Spleen (tissue), 7 donors: Measurements from ENCODE around the gene TRIM10.

Experiments used
- CTCF ChIP-seq, 11 experiments: fragments of 200-600 bp in 7 of 11; fragments of 450-650 bp in 4 of 11; sonication (generic) in 4 of 11; IDR thresholded peaks in 8 of 11; conservative IDR thresholded peaks in 3 of 11; 1 replicate in 7 of 11; 2 replicates in 4 of 11; pipeline versions ENCODE4 v1.4.0 to v1.8.0; 2016 to 2021; ENCODE audit warnings: antibody characterized with exemption in 11 of 11, inconsistent platforms in 4 of 11, mild to moderate bottlenecking in 1 of 11
- POLR2A ChIP-seq, 3 donors: fragments of 450-650 bp; IDR thresholded peaks; one replicate each; pipeline ENCODE4 v1.5.1; 2017; ENCODE audit warnings: antibody characterized with exemption in 3 of 3, mild to moderate bottlenecking in 1 of 3
- POLR2AphosphoS5 ChIP-seq, 3 donors: sonication (generic); formaldehyde crosslinking; IDR thresholded peaks; one replicate each; pipeline ENCODE4 v1.5.1; 2017; ENCODE audit warnings: antibody characterized with exemption in 3 of 3
- donor health status: DM: no; HTN: no; CAD: no; lungs with moderate emphysema.
- donor health status: DM: no; HTN: no; CAD: no.
- donor health status: DM: no; HTN: no; CAD: no.

DNA sequence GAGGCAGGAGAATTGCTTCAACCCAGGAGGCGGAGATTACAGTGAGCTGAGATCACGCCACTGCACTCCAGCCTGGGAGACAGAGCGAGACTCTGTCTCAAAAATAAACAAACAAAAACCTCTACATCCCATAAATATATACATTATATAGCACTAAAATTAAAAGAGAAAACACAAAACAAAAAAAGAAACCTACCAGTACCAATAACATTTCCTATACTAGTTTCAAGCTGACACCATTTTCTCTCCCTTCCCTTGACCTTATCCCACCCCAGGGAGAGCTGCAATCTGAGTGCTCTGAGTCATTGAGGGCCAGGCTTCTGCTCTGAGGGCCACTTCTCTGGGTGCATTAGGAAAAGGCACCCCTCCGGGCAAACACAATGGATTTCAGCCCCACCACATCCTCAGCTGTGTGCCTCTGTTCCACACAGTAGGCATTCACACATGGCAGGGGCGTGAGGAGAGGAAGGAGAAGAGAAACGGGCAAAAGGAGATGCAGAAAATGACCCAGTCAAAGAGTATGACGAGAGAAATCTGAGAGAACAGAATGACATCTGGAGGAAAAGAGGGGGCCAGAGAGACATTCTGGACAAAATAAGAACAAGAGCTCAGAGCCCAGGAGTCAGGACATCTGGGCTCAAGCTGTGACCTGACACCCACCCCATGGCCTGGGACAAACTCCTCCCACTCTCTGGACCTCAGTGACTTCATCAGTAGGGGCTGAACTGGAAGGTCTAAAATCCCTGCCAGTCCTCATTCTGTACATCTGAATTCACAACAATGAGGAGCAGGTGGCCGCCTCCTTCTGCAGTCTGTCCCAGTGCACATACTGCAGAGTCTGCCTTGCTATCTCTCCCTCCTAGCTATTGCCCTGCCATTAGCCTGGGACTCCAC is 34.0 kb upstream of the TRIM10 start:
- TF ChIP-seq POLR2A (IDR thresholded peaks at IDR 0.05) (no peak), CTCF (IDR thresholded peaks at IDR 0.05 in 8 of 11, conservative IDR thresholded peaks at IDR 0.05 in 3 of 11) (no peak), POLR2AphosphoS5 (IDR thresholded peaks at IDR 0.05) (no peak)
